ENCODE results near the gene SMAD7.

DNA sequence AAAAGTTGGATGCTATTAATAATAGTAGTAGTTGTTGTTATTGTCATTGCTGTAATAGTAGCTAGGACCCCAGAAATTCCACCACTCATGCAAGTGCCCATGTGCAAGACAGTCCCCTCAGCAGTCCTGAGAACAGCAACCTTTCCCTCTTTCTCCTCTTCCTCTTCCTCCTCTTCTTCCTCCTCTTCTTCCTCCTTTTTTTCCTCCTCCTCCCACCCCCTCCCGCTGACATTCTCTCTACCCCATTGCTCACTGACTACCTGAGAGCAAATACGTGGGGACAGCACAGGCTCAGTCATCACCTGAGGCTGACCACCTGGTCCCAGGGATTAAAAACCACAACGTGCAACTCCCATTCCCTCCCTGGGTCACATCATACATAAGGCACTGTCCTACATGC, 41.8 kb downstream of the SMAD7 start:
- TF ChIP-seq, protein P1, sequence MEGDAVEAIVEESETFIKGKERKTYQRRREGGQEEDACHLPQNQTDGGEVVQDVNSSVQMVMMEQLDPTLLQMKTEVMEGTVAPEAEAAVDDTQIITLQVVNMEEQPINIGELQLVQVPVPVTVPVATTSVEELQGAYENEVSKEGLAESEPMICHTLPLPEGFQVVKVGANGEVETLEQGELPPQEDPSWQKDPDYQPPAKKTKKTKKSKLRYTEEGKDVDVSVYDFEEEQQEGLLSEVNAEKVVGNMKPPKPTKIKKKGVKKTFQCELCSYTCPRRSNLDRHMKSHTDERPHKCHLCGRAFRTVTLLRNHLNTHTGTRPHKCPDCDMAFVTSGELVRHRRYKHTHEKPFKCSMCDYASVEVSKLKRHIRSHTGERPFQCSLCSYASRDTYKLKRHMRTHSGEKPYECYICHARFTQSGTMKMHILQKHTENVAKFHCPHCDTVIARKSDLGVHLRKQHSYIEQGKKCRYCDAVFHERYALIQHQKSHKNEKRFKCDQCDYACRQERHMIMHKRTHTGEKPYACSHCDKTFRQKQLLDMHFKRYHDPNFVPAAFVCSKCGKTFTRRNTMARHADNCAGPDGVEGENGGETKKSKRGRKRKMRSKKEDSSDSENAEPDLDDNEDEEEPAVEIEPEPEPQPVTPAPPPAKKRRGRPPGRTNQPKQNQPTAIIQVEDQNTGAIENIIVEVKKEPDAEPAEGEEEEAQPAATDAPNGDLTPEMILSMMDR (IDR thresholded peaks at IDR 0.05) = no peak
- TF ChIP-seq POLR2A (IDR thresholded peaks at IDR 0.05) = no peak
- TF ChIP-seq POLR2AphosphoS5 (IDR thresholded peaks at IDR 0.05) = no peak
- TF ChIP-seq EP300 (IDR thresholded peaks at IDR 0.05) = no peak
